ENCODE data around the gene TIRAP. TPM values are rescaled to one million over a fixed set of nuclear protein-coding genes. Genes with fewer than 3 reads are reported as not detected.

Gene TIRAP
- total RNA-seq, 1 donor from 2014 or later = 3.0 TPM

Small RNA genes within 50 kb of the gene (small RNA-seq; reads per million reads assigned to genes)
- not detected for gene RN7SL351P

Other genes with a start within 250 kb of the TIRAP start
- 39.8 TPM for gene CDON, start 220.2 kb upstream of the TIRAP start, total RNA-seq
- 37.1 TPM for gene RPUSD4, start 71.4 kb upstream of the TIRAP start, total RNA-seq
- 25.4 TPM for gene FAM118B, start 71.3 kb upstream of the TIRAP start, total RNA-seq
- 10.5 TPM for gene SRPRA, start 14.2 kb upstream of the TIRAP start, total RNA-seq
- 15.3 TPM for gene FOXRED1, start 13.9 kb upstream of the TIRAP start, total RNA-seq
- 3.7 TPM for gene DCPS, start 21.0 kb downstream of the TIRAP start, total RNA-seq
- 15.0 TPM for gene ST3GAL4, start 72.6 kb downstream of the TIRAP start, total RNA-seq

Measured in occipital lobe (tissue), 2 donors.